BJ (cell line): Measurements from ENCODE around the gene CHAMP1. TPM values are rescaled to one million over a fixed set of nuclear protein-coding genes. Genes with fewer than 3 reads are reported as not detected.
A peak's percentile ranks its signal among the peaks of the same experiment; 100 is the strongest.

Source experiments
- CTCF ChIA-PET: fragments of 350-600 bp; formaldehyde crosslinking; extraction: SDS; loops from one replicate; lab custom pipeline; 2021; ENCODE audit warnings: antibody characterized with exemption, inconsistent platforms; lab: Yijun Ruan, JAX
- POLR2A ChIA-PET: fragments of 300-600 bp; sonication (Branson Sonifier 250); formaldehyde crosslinking; extraction: SDS; loops from one replicate; lab custom pipeline; 2021; ENCODE audit warnings: antibody characterized with exemption; lab: Charles Lee
- DNase-seq: peaks from one replicate; pipeline ENCODE4 v3.0.0-alpha.2; 2011; ENCODE audit warnings: low read depth
- H3K27me3 ChIP-seq: 2 replicates; pipeline ENCODE4 v1.6.0; 2011; ENCODE audit warnings: low read length; ENCODE audit not compliant: control insufficient read depth, insufficient read depth
- H3K36me3 ChIP-seq: 2 replicates; pipeline ENCODE4 v1.5.1; 2011; ENCODE audit warnings: low read length; ENCODE audit not compliant: control insufficient read depth, insufficient read depth
- H3K4me3 ChIP-seq: 2 replicates; pipeline ENCODE4 v1.5.1; 2011; ENCODE audit warnings: low read depth, mild to moderate bottlenecking, control low read depth, low read length
- CTCF ChIP-seq: IDR thresholded peaks from 2 replicates; pipeline ENCODE4 v1.5.1; 2011; ENCODE audit warnings: low read depth, mild to moderate bottlenecking, control low read depth, inconsistent platforms, low read length, moderate library complexity; ENCODE audit not compliant: insufficient read depth
- polyA plus RNA-seq: library from polyadenylated mRNA; depleted of rRNA; stranded (reverse); fragments of >200 nt; gene quantifications from 2 replicates; pipeline ENCODE4 v1.2.3, GENCODE V29; 2011

Gene CHAMP1
- polyA plus RNA-seq, 1 experiment, result 24.8 TPM

DNA sequence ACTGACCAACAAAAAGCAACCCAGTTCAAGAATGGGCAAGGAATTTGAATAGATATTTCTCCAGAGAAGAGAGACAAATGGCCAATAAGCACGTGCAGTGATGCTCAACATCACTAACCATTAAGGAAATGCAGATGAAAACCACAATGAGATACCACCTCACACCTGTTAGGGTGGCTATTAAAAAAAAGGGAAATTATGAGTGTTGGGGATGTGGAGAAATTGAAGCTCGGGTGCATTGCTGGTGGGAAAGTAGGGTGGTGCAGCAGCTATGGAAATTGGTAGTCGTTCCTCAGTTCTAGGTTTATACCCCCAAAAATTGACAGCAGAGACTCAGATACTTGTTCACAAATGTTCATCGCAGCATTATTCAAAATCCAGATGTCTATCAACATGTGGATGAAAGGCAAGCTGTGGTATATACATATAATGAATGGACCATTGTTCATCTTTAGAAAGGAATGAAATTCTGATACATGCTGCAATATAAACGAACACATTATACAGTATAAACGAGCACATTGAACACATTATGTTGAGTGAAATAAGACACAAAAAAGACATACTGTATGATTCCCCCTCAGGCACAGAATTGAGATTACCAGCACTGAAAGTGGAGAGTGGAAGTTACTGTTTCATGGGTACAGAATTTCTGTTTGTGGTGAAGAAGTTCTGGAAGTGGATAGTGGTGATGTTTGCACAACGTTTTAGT is 927 bp downstream of the CHAMP1 start:
- TF ChIP-seq CTCF, result no peak
- H3K36me3 ChIP-seq, result no peaks in the 10 kb centered on the region; the same call in 1 of the 2 replicates
- no peaks in the 10 kb centered on the region for H3K27me3 ChIP-seq
- peak overlapping the region; percentile 68 for H3K4me3 ChIP-seq
- ChIA-PET CTCF (no interaction called here), POLR2A (no interaction called here)
- DNase-seq, result no peak

DNA sequence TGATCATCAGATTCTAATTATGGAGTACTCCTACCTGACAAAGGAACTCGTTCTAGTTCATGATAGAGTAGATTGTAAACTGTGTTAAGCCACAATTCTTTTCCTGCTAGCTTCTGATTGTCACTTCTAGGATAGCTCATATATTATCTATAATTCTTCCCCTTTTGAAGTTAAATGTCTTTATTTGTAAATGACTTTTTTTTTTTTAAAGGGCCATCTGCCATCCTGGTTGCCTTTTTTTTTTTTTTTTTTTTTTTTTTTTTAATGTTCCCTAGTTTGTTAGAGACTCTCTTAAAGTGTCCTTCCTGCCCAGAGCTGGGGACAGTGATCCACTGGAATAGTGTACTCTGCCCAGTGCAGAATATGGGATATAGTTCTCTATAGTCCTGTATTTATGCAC is 4.3 kb downstream of the CHAMP1 start:
- POLR2A ChIA-PET, result no interaction called here
- no peak for DNase-seq
- Histone ChIP-seq H3K36me3 (peaks cover 4% of the 10 kb centered on the region), H3K4me3 (no peak overlapping the region), H3K27me3 (no peaks in the 10 kb centered on the region)
- CTCF ChIA-PET, result interaction anchor here (1.1 to 1.7 kb wide), 2 partner anchors 21 to 61 kb away, joined by 3 to 6 read pairs; no protein-coding TSS in a partner anchor
- TF ChIP-seq CTCF, result no peak

DNA sequence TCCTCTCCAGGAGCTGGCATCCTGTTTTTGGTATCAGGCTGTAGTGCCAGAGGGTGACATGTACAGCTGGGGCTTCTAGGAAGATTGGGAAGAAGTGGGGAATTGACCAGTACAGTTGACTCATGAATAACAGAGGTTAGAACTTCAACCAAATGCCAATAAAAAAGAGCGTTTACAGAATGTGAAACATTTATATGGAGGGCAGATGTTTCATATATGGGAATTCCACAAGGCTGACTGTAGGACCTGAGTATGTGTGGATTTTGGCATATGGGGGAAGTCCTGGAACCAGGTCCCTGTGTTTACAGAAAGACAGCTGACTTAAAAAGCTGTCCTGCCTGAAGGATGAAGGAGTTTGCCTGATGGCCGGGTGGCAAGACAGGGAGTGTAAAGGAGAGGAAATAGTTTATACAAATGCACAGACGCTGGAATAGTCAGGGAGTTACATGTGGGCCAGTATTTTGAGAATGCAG is 5.2 kb downstream of the CHAMP1 start:
- no peak overlapping the region for H3K4me3 ChIP-seq
- CTCF ChIA-PET, result interaction anchor here (1.7 kb wide), 1 partner anchor 20 kb away, joined by 6 read pairs; no protein-coding TSS in a partner anchor
- POLR2A ChIA-PET, result no interaction called here

DNA sequence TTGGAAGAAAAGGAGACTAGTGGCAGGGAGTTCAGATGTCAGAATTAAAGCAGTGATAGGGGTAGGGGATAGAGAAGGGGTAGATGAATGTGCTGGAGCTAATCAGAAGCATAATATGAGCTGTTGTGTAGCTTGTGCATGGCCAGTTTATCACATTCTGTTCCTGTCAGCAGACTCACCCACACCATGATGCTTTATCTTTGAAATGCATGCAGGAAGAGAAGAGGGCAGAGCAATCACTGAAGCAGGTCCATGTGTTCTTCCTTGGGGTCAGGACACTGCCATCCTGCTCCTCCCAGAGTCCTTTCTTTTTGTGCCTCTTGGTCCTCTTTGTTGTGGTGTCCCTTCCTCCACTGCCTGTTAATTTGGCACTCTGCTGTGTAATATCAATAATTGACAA is 5.8 kb downstream of the CHAMP1 start:
- H3K36me3 ChIP-seq, result peaks cover 13% of the 10 kb centered on the region
- no peak for TF ChIP-seq CTCF
- ChIA-PET POLR2A (no interaction called here), CTCF (interaction anchor here (1.6 to 1.7 kb wide), 2 partner anchors 9 to 19 kb away, joined by 3 to 6 read pairs; no protein-coding TSS in a partner anchor)
- no peak for DNase-seq
- H3K27me3 ChIP-seq, result no peaks in the 10 kb centered on the region
- H3K4me3 ChIP-seq, result no peak overlapping the region

More for the DNA sequence above, 5.2 kb downstream of the CHAMP1 start:
- DNase-seq, result peak; percentile 86
- peaks cover 8% of the 10 kb centered on the region for H3K36me3 ChIP-seq
- TF ChIP-seq CTCF, result no peak
- H3K27me3 ChIP-seq, result no peaks in the 10 kb centered on the region

DNA sequence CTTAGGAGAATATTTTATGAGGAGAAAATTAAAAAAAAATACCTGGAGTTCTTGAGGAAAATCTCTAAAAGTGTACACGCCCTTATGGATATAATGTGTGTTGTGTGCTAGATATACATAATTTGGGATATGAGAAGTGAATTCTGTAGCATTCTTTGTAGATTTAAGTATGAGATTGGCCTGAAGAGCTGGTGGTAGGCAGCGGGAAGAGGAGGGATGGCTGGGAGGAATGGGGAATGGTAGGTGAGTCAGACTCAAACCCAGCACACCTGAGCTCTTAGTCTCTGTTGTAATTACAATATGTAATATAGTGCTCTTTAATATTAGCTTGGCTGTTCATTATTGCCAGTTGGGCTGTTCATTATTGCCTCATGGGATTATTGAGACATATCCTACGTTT is 7.0 kb downstream of the CHAMP1 start:
- DNase-seq, result no peak
- TF ChIP-seq CTCF, result no peak
- POLR2A ChIA-PET, result no interaction called here
- Histone ChIP-seq H3K36me3 (peaks cover 15% of the 10 kb centered on the region), H3K4me3 (no peak overlapping the region), H3K27me3 (no peaks in the 10 kb centered on the region)
- CTCF ChIA-PET, result interaction anchor here (1.6 kb wide), 1 partner anchor 10 kb away, joined by 3 read pairs; no protein-coding TSS in a partner anchor
